Measurements from ENCODE around the gene CLTC. TPM values are rescaled to one million over a fixed set of nuclear protein-coding genes. Genes with fewer than 3 reads are reported as not detected.

The CLTC gene
- total RNA-seq, 1 donor from 2014 or later, result 314 TPM

GRCh38 chr17:59688008-59688407 is 68.3 kb downstream of the CLTC start:
- H3K27ac Mint-ChIP-seq (ENCODE audit: unreplicated experiment), result peak overlapping the region; percentile 14
- no peaks in the 10 kb centered on the region for H3K27me3 Mint-ChIP-seq (ENCODE audit: low read depth)
- no peak for DNase-seq (ENCODE audit: low spot score)
- no peak overlapping the region for H3K4me3 Mint-ChIP-seq (ENCODE audit: unreplicated experiment)
- no peak for TF ChIP-seq CTCF (IDR thresholded peaks at IDR 0.05)
- H3K9me3 Mint-ChIP-seq (ENCODE audit: low read depth), result no peaks in the 10 kb centered on the region
- H3K4me1 Mint-ChIP-seq (ENCODE audit: low read depth), result no peaks in the 10 kb centered on the region
- peaks cover 43% of the 10 kb centered on the region for H3K36me3 Mint-ChIP-seq (ENCODE audit: low read depth)

DNA sequence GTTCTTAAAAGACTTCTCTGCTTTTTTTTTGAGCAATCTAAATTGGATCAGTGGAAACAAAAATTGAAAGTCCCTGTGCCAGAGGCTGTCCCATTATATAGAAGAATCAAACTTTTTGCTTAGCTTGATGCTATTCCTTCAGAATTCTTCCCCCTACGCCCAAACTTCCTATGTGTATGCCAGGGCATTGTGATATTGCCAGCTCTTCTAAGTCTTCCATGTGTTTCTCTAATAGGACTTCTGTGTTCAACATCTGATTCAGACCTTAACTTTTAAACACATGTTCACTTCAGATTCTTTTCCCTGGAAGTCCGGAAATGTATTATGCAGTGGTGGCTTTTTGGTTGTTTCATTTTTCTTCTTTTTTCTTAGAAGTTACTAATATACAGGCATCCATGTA is 68.8 kb downstream of the CLTC start:
- no peak for TF ChIP-seq CTCF (IDR thresholded peaks at IDR 0.05)
- H3K4me1 Mint-ChIP-seq (ENCODE audit: low read depth), result no peaks in the 10 kb centered on the region
- peak overlapping the region; percentile 8 for H3K27ac Mint-ChIP-seq (ENCODE audit: unreplicated experiment)
- no peak overlapping the region for H3K4me3 Mint-ChIP-seq (ENCODE audit: unreplicated experiment)
- no peak for DNase-seq (ENCODE audit: low spot score)
- H3K36me3 Mint-ChIP-seq (ENCODE audit: low read depth), result peaks cover 40% of the 10 kb centered on the region
- no peaks in the 10 kb centered on the region for H3K27me3 Mint-ChIP-seq (ENCODE audit: low read depth)
- H3K9me3 Mint-ChIP-seq (ENCODE audit: low read depth), result no peaks in the 10 kb centered on the region

GRCh38 chr17:59693582-59693981 is 73.9 kb downstream of the CLTC start:
- no peak for TF ChIP-seq CTCF (IDR thresholded peaks at IDR 0.05)
- H3K36me3 Mint-ChIP-seq (ENCODE audit: low read depth), result peaks cover 40% of the 10 kb centered on the region
- no peak overlapping the region for H3K27ac Mint-ChIP-seq (ENCODE audit: unreplicated experiment)
- no peaks in the 10 kb centered on the region for H3K27me3 Mint-ChIP-seq (ENCODE audit: low read depth)
- no peak for DNase-seq (ENCODE audit: low spot score)
- no peak overlapping the region for H3K4me3 Mint-ChIP-seq (ENCODE audit: unreplicated experiment)
- no peaks in the 10 kb centered on the region for H3K4me1 Mint-ChIP-seq (ENCODE audit: low read depth)
- no peaks in the 10 kb centered on the region for H3K9me3 Mint-ChIP-seq (ENCODE audit: low read depth)

DNA sequence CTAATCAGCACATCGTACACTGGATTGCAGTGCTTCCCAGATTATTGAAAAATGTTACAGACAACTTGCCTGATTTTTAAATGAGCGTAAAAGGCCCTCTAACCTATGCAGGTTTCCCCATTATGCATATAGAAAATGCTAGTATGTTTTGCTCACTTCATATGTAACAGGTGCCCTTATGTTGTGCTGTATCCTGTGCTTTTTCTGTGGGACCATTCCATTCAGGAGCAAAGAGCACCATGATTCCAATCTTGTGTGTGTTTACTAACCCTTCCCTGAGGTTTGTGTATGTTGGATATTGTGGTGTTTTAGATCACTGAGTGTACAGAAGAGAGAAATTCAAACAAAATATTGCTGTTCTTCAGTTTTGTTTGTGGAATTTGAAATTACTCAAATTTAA is 74.6 kb downstream of the CLTC start:
- peak overlapping the region; percentile 73 for H3K27ac Mint-ChIP-seq (ENCODE audit: unreplicated experiment)

GRCh38 chr17:59695945-59696681 is 76.4 kb downstream of the CLTC start:
- H3K9me3 Mint-ChIP-seq (ENCODE audit: low read depth), result no peaks in the 10 kb centered on the region
- no peaks in the 10 kb centered on the region for H3K27me3 Mint-ChIP-seq (ENCODE audit: low read depth)
- no peak overlapping the region for H3K4me3 Mint-ChIP-seq (ENCODE audit: unreplicated experiment)
- H3K36me3 Mint-ChIP-seq (ENCODE audit: low read depth), result peaks cover 39% of the 10 kb centered on the region
- H3K4me1 Mint-ChIP-seq (ENCODE audit: low read depth), result peaks cover 7% of the 10 kb centered on the region
- DNase-seq (ENCODE audit: low spot score), result no peak
- peak overlapping the region; percentile 45 for H3K27ac Mint-ChIP-seq (ENCODE audit: unreplicated experiment)
- no peak for TF ChIP-seq CTCF (IDR thresholded peaks at IDR 0.05)

More for the DNA sequence above, 74.6 kb downstream of the CLTC start:
- DNase-seq (ENCODE audit: low spot score), result no peak
- no peaks in the 10 kb centered on the region for H3K4me1 Mint-ChIP-seq (ENCODE audit: low read depth)
- H3K9me3 Mint-ChIP-seq (ENCODE audit: low read depth), result no peaks in the 10 kb centered on the region
- H3K27me3 Mint-ChIP-seq (ENCODE audit: low read depth), result no peaks in the 10 kb centered on the region
- H3K36me3 Mint-ChIP-seq (ENCODE audit: low read depth), result peaks cover 45% of the 10 kb centered on the region
- no peak for TF ChIP-seq CTCF (IDR thresholded peaks at IDR 0.05)
- no peak overlapping the region for H3K4me3 Mint-ChIP-seq (ENCODE audit: unreplicated experiment)
